ENCODE measurements around the gene CACTIN.

DNA sequence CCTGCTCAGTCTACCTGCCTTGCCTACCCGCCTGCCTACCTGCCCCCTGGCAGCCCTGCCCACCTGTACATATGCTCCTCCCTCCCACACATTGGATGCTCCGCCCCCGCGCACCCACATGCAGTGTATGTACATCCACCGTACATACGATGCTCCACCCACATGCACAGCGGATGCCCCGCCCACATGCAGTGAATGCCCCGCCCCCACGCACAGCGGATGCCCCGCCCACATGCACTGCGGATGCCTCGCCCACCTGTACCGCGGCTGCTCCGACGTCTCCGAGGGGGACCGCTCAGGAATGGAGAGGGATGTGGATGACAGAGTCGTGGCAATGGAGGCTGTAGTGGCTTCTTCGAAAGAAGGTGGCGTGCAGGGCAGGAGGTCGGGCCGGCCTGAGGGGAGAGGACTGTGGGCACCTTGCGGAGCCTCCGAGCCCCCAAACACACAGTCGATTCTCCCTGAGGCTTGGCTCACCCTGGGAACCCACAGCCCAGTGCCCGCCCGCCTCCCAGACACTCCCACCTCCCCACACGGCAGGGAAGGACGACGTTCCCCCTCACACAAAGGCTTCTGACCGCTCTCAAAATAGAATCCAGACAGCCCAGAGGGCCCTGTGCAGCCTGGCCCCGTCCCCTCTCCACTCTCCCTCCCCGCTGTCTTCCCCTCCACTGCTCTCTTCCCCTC is 16.5 kb upstream of the CACTIN start:
- TF ChIP-seq, protein P1, sequence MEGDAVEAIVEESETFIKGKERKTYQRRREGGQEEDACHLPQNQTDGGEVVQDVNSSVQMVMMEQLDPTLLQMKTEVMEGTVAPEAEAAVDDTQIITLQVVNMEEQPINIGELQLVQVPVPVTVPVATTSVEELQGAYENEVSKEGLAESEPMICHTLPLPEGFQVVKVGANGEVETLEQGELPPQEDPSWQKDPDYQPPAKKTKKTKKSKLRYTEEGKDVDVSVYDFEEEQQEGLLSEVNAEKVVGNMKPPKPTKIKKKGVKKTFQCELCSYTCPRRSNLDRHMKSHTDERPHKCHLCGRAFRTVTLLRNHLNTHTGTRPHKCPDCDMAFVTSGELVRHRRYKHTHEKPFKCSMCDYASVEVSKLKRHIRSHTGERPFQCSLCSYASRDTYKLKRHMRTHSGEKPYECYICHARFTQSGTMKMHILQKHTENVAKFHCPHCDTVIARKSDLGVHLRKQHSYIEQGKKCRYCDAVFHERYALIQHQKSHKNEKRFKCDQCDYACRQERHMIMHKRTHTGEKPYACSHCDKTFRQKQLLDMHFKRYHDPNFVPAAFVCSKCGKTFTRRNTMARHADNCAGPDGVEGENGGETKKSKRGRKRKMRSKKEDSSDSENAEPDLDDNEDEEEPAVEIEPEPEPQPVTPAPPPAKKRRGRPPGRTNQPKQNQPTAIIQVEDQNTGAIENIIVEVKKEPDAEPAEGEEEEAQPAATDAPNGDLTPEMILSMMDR (IDR thresholded peaks at IDR 0.05): no peak
- TF ChIP-seq POLR2AphosphoS5 (IDR thresholded peaks at IDR 0.05): no peak
